ENCODE measurements around the gene LRCOL1.

GRCh38 chr12:132560364-132560613 is 50.1 kb downstream of the LRCOL1 start:
- no peak for TF ChIP-seq EP300 (IDR thresholded peaks at IDR 0.05)
- TF ChIP-seq CTCF (IDR thresholded peaks at IDR 0.05) = no peak
